Astrocyte of the spinal cord (primary cell): ENCODE data around the gene ZNF366.

Experiments used
- DNase-seq: peaks from one replicate; pipeline ENCODE4 v3.0.0; 2011; ENCODE audit warnings: low read depth, low spot score
- H3K4me3 ChIP-seq: 2 replicates; pipeline ENCODE4 v1.5.1; 2011; ENCODE audit warnings: low read depth, mild to moderate bottlenecking, low read length, moderate library complexity
- in situ Hi-C: cut with HindIII; loops from 2 replicates; pipeline ENCODE4 v1.10.0; 2017; ENCODE audit warnings: low sequenced_read_pairs
- TF ChIP-seq, protein P1 (sequence below): IDR thresholded peaks from 2 replicates; pipeline ENCODE4 v1.5.1; 2012; ENCODE audit warnings: low read depth, mild to moderate bottlenecking, low read length, inconsistent platforms

The ZNF366 gene

DNA sequence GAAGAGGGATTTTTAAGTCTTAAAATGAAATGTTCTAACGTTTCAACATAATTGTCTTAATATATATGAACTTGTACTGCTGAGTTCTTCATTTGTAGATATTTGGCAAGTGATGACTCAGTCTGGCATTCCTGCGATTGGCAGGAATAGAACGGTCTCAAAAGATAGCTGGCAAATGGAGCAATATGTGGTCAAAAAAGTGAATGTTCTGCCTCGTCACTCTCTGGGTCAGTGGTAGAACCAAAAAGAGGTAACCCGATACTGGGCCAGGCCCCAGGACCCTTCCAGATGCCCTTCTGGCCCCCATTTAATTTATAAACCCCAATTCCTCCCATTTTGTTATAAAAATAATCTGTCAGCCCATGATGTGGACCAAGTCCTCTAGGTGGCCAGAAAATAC, 39.2 kb downstream of the ZNF366 start:
- peak; percentile 56 for DNase-seq
- in situ Hi-C loops: no loop called here
- H3K4me3 ChIP-seq: no peak overlapping the region
- TF ChIP-seq, protein P1, sequence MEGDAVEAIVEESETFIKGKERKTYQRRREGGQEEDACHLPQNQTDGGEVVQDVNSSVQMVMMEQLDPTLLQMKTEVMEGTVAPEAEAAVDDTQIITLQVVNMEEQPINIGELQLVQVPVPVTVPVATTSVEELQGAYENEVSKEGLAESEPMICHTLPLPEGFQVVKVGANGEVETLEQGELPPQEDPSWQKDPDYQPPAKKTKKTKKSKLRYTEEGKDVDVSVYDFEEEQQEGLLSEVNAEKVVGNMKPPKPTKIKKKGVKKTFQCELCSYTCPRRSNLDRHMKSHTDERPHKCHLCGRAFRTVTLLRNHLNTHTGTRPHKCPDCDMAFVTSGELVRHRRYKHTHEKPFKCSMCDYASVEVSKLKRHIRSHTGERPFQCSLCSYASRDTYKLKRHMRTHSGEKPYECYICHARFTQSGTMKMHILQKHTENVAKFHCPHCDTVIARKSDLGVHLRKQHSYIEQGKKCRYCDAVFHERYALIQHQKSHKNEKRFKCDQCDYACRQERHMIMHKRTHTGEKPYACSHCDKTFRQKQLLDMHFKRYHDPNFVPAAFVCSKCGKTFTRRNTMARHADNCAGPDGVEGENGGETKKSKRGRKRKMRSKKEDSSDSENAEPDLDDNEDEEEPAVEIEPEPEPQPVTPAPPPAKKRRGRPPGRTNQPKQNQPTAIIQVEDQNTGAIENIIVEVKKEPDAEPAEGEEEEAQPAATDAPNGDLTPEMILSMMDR: no peak

DNA sequence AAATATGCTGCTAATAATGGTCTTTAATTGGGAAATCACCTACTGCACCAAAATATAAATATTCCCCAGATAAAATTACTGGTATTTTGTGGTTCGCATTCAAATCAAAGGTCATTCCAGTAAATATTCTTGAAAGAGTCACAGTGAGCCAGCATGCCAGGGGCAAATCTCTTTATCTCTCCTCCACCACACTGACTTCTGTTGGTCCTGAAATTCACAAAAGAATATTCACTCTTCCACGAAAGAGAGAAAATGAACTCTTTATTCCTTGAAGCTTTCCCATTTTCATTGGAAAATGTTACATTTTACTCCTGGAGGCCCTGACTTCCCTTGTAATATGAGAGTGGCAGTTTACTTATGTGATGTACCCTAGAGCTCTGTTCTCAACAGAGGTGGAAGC, 39.7 kb downstream of the ZNF366 start:
- in situ Hi-C loops: no loop called here
- no peak overlapping the region for H3K4me3 ChIP-seq

DNA sequence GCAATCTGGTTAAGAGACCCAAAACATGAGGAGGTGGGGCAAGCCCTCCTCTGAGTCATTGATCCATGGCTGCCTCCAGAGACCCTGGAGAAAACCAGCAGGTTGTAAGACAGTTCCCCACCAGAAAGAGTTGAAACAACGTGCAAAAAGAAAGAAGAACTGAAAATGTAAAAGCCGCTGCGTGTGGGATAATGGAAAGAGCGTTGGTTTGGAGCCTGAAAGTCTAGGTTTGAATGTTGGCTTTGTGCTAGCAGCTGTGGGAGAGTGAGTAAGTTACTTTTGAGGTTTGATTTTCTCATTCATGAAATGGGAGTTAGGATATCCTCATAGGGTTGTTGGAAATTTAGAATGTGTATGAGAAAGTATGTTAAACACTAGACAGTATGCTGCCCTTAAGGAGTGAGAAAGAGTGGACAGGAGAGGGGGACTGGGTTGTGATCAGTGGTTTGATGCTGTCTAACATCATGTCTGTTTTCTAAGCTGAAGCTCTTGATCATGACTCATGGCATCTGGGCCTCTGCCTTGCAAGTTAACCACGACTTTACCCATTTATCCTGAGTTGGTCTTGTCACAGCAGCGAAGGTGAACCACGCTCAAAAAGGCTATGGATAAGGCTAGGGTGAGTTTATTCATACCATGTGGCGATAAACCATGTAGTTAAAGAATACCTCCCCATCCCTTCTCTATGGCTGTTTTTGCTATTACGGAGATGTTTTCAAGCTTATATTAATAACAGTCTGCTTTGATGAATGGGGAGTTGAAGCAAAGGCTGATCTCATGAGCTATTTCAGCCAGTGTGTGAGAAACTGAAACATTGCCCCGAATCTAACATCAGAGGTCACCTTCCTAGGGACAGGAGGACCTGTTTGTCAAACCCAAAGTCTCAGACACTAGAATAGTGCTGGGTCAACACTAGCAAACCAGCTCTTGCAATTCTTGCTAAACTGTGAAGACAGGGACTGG, 41.3 kb downstream of the ZNF366 start:
- H3K4me3 ChIP-seq: no peak overlapping the region
- DNase-seq: peak; percentile 70
- in situ Hi-C loops: no loop called here
- TF ChIP-seq, protein P1: no peak

More for the DNA sequence above, 39.7 kb downstream of the ZNF366 start:
- TF ChIP-seq, protein P1: no peak
- DNase-seq: no peak

DNA sequence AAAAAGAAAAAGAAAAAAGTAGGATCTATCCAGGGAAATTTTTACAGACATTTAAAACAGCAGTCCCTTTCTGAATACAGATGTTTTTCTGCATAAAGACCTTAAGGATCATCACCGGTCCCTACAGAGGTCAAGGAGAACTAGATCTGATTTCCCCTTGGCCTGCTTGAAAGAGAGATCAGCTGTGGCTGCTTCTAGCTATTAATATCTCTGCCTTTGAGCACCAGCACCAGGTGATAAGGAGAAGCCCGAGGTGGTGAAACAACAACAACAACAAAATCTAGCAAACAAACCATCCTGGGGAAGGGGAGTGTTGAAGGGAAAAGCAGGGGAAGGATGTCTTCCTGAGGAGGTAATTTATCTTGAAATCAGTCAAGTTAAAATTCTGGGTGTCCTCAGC, 42.1 kb downstream of the ZNF366 start:
- in situ Hi-C loops: no loop called here
- H3K4me3 ChIP-seq: no peak overlapping the region
- TF ChIP-seq, protein P1: no peak
- no peak for DNase-seq

DNA sequence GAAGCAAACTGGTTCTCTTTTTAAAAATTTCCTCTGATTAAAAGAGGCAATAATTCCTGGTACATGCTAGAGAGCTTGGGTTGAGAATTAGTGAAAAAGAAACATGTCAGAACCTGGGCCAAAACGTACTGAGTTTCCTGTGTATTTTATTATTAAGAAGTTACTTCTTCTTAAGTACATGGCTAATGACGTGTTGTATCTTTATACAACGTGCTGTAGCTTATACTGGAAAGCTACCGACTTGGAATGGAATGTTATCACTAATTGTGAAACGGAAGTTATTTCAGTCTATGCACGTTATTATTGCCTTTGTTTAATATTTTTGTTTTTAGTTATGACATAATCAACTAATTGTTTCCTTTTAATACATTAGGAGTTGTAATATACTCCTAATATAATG, 43.1 kb downstream of the ZNF366 start:
- DNase-seq: no peak

DNA sequence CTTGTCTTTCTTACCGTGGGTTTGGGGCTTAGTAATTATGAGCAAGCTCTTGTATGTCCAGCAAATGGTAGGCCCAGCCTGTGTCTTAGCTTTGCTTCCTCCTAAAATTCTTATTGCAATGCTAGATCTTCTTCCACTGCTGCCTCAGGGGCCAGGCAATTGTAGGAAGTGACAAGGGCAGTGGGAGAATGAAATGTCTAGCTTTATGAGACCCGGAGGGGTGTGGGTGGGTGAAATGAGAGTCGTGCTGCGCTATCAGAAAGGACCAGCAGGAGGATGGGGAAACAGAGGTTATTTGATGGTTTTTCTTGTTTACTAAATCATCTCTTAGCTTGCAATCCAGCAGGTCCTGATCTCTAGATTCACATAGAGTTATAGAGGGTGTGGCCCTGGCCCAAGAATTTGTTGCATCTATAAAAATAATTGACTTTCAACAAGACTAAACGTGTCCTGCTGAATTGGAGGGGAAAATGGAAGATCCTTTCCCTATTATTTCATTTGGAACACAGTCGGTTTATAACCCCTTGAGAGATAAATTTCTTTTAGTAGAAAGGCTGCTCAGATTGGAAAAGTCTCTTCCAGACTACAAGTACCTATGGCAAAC, 43.7 kb downstream of the ZNF366 start:
- in situ Hi-C loops: no loop called here
- no peak overlapping the region for H3K4me3 ChIP-seq
- TF ChIP-seq, protein P1: no peak
- DNase-seq: no peak

More for the DNA sequence above, 43.1 kb downstream of the ZNF366 start:
- no peak overlapping the region for H3K4me3 ChIP-seq
- TF ChIP-seq, protein P1: no peak
- in situ Hi-C loops: no loop called here
